Right lobe of liver (tissue), 4 donors: ENCODE data around the gene LSM5.

Experiments used
- POLR2A ChIP-seq: fragments of 450-650 bp; IDR thresholded peaks from one replicate; pipeline ENCODE4 v1.6.1; 2017; ENCODE audit warnings: antibody characterized with exemption, mild to moderate bottlenecking
- TF ChIP-seq, protein P1 (sequence below), 4 donors: fragments of 200-600 bp in 3 of 4; fragments of 450-650 bp in 1 of 4; IDR thresholded peaks; one replicate each; pipeline versions ENCODE4 v1.5.1 to v1.8.0; 2016 to 2022; ENCODE audit warnings: antibody characterized with exemption in 4 of 4, mild to moderate bottlenecking in 2 of 4
- donor health status: DM: no; HTN: no; CAD: no.
- donor health status: DM: no; HTN: no; CAD: no.
- donor health status: DM: no; HTN: yes; CAD: no.

- TF ChIP-seq, protein P1, sequence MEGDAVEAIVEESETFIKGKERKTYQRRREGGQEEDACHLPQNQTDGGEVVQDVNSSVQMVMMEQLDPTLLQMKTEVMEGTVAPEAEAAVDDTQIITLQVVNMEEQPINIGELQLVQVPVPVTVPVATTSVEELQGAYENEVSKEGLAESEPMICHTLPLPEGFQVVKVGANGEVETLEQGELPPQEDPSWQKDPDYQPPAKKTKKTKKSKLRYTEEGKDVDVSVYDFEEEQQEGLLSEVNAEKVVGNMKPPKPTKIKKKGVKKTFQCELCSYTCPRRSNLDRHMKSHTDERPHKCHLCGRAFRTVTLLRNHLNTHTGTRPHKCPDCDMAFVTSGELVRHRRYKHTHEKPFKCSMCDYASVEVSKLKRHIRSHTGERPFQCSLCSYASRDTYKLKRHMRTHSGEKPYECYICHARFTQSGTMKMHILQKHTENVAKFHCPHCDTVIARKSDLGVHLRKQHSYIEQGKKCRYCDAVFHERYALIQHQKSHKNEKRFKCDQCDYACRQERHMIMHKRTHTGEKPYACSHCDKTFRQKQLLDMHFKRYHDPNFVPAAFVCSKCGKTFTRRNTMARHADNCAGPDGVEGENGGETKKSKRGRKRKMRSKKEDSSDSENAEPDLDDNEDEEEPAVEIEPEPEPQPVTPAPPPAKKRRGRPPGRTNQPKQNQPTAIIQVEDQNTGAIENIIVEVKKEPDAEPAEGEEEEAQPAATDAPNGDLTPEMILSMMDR (IDR thresholded peaks at IDR 0.05) = no peak
- no peak for TF ChIP-seq POLR2A
Measured at GRCh38 chr7:32535162-32535702, 45.1 kb upstream of the LSM5 start.
